GM13977 (cell line): ENCODE results near the gene RNF11.
"Not testable (repeated sequence)": the region's sequence is repeated elsewhere in the genome, so short reads cannot be mapped to it uniquely, and the experiment has no call there.

ENCODE experiments used
- DNase-seq: peaks from one replicate; pipeline ENCODE4 v3.0.0; 2012; ENCODE audit warnings: low spot score
- in situ Hi-C: fragments of 300-500 bp; cut with MboI; formaldehyde crosslinking; loops from one replicate; pipeline ENCODE4 v1.12.0; 2022; ENCODE audit warnings: low sequenced_read_pairs, low pct_unique_long_range_greater_than_20kb, mixed read lengths, inconsistent platforms; ENCODE audit not compliant: unreplicated experiment
- TF ChIP-seq, protein P1 (sequence below): IDR thresholded peaks from 2 replicates; pipeline ENCODE4 v1.5.1; 2012; ENCODE audit warnings: mild to moderate bottlenecking, control low read depth; ENCODE audit not compliant: insufficient read depth; ENCODE audit errors: extremely low read depth, missing control alignments

RNF11 gene

DNA sequence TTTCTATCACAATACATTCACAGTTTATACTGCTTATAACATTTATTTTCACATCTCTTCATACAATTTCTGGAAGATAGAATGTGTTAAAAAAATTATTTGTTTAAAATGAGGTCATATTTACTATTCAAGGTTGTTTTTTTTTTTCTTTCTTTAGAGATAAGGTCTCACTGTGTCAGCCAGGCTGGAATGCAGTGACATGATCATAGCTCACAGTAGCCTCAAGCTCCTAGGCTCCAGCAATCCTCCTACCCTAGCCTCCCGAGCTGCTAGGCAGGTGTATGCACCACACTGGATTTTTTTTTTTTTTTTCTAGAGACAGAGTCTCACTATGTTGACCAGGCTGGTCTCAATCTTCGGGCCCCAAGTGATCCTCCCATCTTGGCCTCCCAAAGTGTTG lies 19.0 kb upstream of the RNF11 start:
- TF ChIP-seq, protein P1, sequence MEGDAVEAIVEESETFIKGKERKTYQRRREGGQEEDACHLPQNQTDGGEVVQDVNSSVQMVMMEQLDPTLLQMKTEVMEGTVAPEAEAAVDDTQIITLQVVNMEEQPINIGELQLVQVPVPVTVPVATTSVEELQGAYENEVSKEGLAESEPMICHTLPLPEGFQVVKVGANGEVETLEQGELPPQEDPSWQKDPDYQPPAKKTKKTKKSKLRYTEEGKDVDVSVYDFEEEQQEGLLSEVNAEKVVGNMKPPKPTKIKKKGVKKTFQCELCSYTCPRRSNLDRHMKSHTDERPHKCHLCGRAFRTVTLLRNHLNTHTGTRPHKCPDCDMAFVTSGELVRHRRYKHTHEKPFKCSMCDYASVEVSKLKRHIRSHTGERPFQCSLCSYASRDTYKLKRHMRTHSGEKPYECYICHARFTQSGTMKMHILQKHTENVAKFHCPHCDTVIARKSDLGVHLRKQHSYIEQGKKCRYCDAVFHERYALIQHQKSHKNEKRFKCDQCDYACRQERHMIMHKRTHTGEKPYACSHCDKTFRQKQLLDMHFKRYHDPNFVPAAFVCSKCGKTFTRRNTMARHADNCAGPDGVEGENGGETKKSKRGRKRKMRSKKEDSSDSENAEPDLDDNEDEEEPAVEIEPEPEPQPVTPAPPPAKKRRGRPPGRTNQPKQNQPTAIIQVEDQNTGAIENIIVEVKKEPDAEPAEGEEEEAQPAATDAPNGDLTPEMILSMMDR, result no peak
- DNase-seq, result no peak
- in situ Hi-C loops, result no loop called here

GRCh38 chr1:51218570-51218969 lies 17.5 kb upstream of the RNF11 start:
- in situ Hi-C loops, result no loop called here
- DNase-seq, result no peak
- TF ChIP-seq, protein P1, result no peak

DNA sequence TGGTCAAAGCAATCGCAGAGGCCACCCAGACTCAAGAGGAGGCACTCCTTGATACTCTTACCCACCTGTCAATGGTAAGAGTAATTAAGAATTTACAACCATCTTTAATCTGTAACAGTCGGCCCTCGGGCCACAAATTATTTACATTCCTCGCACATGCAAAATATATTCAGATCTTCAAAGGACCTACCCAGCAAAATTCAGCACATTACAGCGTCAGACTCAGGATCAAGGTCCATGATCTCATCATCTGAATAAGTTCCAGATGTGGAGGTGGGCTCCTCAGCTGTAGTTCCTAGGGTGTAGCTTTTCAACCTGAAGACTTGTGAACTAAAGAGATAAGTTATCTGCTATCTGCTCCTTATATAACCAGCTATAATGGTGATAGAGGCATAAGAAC lies 17.1 kb upstream of the RNF11 start:
- in situ Hi-C loops, result no loop called here
- no peak for DNase-seq
- TF ChIP-seq, protein P1, result no peak

DNA sequence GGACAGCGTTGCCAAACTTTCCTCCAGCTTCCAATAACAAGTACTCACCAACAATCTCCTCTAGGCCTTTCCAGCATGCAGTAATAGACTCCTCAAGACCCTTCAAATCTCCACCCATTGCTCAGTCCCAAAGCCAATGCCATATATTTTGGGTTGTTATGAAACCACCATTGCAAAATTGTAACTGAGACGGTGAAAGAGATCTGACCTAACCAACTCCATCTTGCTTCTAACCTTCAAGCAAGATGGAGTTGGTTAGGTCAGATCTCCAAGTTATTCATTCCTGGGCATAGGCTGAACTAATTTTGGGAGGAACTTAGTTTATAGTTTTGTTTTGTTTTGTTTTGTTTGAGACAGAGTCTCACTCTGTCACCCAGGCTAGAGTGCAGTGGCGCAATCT lies 14.5 kb upstream of the RNF11 start:
- DNase-seq, in situ Hi-C loops: not testable (repeated sequence)

- DNase-seq, result no peak
- TF ChIP-seq, protein P1, result no peak
- in situ Hi-C loops, result no loop called here
Measured at GRCh38 chr1:51222136-51222787, 13.8 kb upstream of the RNF11 start.

GRCh38 chr1:51222809-51223208 lies 13.3 kb upstream of the RNF11 start:
- DNase-seq, result no peak
- in situ Hi-C loops, result no loop called here
- TF ChIP-seq, protein P1, result no peak

- in situ Hi-C loops, result no loop called here
Measured at GRCh38 chr1:51224255-51224654, 11.8 kb upstream of the RNF11 start.

GRCh38 chr1:51227231-51227960 lies 8.7 kb upstream of the RNF11 start:
- DNase-seq, in situ Hi-C loops: not testable (repeated sequence)

More at GRCh38 chr1:51224255-51224654, 11.8 kb upstream of the RNF11 start:
- TF ChIP-seq, protein P1, result no peak
- DNase-seq, result no peak

DNA sequence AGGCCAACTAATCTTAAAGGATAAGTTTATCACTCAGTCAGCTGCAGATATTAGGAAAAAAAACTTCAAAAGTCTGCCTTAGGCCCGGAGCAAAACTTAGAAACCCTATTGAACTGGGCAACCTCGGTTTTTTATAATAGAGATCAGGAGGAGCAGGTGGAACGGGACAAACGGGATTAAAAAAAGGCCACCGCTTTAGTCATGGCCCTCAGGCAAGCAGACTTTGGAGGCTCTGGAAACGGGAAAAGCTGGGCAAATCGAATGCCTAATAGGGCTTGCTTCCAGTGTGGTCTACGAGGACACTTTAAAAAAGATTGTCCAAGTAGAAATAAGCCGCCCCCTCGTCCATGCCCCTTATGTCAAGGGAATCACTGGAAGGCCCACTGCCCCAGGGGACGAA lies 7.6 kb upstream of the RNF11 start:
- DNase-seq, in situ Hi-C loops: not testable (repeated sequence)
